Activated CD4-positive, alpha-beta T cell treated with anti-CD3 and anti-CD28 coated beads, Interleukin-2, Interleukin-4, amounts not matched to agents 100 ng/mL and 50 ng/mL, durations not matched to agents 16 hours and 8 hours (primary cell): ENCODE data around the gene AFF3.
"Not testable (repeated sequence)": the region's sequence is repeated elsewhere in the genome, so short reads cannot be mapped to it uniquely, and the experiment has no call there.

Experiments used
- DNase-seq: peaks from one replicate; pipeline ENCODE4 v3.0.0-alpha.2; 2020; ENCODE audit warnings: low spot score

AFF3 gene

DNA sequence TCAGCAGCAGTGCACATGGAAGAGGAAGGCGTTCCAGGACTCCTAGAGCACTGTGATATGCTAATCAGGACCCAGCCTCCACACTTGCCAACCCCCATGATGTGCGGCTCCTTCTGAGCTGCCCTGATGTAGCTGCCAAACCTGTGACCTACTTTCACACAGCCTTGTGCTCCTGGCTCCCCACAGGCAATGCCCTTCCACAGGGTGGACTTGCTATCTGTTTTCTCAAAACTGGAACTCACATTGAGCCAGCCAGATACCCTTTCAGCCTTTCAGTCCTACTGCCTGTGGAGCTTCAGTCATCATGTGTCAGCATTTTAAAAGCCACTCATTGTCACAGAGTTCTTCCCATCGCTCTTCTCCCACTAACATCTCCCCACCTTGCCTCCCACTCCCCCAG is 181.6 kb downstream of the AFF3 start:
- DNase-seq, result no peak

DNA sequence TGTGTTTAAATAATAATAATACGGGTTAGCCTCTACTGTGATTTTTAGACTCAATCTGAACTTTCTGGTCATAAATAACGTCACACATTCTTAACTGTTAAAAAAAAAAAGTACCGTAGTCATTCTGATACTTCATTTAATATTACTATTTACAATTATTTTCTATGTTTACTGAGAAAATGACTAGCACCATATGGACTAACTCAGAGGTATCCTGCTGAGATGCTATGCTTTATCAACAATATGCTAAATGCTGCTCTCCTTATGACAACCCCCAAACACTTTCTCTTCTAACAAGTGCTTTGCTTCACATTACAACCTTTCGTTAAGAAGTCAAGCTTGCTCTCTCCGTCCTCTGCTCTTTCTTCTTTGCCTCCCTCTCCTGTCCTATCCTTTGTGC is 182.1 kb downstream of the AFF3 start:
- DNase-seq, result no peak

DNA sequence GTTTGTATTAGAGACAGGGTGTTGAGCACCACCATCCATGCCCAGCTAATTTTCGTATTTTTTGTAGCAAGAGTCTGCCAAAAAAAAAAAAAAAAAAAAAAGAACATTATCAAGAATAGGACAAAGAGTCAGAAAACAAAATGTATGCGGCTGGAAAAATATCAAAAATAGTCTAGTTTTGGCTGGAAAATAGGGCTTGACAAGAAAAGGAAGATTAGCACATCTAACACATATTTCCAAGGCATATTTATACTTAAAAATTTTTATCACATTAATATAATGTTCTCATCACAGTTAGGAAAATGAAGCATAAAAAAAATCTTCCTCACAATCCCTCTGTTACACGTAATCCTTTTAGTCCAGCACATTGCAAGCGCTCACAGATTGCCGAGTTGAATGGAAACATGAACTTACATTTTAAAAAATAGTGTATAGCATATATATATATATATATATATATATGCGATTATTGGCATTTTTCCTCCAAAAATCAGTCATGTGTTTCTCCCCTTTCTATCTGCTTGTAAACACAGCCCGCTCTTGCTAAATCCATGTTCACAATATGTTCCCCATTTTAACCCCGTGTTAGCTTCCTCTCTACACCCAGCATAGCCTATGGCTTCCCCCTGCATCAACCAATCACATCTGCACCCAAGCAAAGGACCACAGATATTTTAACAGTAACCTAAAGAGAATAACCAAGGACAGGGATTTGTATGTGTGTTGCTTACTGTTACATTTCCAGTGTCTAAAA is 183.0 kb downstream of the AFF3 start:
- DNase-seq, result no peak

DNA sequence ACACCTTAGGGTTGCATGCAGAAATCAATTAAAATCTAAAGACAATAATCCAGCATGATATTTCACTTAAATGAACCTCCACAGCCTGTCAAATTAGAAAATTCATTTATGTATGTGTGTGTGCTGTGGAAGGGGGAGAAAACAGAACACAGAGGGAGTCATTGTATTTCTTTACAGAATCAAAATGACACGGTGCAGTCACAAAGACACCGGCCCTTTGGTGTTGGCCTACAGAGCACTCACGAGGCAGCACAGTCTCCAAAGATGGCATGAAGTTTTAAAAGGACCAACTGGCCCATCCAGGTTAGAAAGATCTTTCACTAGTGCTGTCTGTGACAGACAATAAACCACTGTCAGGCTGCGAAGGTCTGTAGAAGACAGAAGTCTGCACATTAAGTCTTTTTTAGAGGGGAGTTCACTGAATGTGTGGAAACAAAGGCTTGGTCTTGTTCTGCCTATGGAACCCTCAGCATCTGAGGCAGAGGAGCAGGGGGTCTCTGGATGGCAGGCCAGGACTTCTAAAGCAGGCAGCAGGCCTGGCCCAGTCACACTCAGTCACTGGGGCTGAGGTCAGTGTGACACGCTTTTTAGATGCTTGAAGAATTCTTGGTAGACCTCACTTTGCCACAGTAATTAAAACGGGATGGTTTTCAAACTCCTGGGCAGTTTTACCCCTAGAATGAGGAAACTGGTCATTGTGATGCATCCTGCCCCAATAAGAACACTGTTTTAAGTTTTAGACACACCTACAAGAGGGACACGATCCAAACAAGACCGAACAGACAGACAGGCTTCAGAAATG is 184.9 kb downstream of the AFF3 start:
- no peak for DNase-seq

DNA sequence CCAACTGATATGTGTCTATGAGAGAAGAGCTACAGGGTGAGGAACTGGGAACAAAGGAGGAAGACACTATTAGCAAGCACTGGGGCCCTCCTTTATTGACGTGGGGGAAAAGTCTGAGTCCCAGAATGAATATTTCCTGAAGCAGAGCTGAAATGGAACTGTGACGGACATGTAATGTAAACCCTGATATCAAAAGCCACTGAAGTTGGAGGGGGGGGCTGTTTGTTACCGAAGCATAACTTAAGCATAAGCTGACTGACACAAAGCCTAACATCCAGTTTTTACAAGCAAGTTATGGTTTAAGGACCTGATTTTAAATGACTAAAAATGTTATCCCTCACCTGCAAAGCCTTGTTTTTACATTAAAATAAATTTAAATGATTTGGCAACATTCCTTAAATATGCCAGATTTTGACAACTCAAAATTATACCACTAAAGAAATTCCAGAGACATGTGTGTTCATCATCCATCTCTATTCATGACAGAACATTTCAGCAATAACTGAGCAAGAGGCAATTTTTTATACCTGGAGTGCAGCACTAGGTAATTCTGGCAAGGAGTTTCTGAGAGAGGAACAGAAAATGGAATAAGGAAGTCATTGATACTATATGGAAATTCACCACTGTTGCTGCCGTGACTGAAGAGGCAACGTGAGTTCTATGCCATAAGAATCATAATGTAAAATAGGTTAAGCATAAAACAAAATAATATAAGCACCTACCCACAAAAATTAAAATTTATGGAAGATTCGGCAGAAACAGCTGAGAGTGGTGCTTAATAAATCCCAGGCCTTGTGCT is 186.0 kb downstream of the AFF3 start:
- DNase-seq, result no peak

DNA sequence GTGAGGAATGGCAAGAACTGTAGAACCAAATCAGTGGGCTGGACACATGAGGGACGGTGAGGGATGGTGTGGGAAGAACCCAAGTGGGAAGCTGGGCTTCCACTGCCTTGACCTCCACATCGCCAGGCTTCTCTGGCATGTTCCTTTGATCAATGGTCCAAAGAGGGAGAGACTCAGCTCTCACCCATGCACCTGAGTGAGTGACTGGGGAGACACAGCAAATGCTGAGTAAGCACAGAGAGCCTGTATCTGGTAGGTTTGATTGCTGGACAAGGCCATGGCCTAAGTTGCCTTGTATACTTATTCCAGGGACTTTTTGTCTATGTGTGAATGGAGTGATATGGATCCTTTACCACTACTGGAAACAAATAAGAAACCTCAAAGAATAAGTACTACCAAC is 188.6 kb downstream of the AFF3 start:
- no peak for DNase-seq

DNA sequence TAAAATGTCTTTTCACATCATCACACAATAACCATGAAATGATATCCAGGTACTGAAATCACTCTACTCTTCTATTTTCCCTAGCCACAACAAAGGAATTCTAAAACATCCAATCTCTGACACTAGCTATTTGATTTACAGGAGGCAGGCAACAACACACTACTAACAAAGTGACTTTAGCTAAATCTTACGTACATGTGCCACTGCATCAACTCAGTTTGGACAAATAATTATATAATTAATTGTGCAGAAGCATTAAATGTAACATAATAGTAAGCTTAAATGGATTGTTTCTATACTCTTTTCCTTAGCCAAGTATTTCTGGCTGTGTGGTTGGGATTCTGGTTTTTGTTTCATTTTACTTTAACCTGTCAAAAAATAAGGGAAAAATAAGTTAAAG is 192.4 kb downstream of the AFF3 start:
- DNase-seq, result no peak

DNA sequence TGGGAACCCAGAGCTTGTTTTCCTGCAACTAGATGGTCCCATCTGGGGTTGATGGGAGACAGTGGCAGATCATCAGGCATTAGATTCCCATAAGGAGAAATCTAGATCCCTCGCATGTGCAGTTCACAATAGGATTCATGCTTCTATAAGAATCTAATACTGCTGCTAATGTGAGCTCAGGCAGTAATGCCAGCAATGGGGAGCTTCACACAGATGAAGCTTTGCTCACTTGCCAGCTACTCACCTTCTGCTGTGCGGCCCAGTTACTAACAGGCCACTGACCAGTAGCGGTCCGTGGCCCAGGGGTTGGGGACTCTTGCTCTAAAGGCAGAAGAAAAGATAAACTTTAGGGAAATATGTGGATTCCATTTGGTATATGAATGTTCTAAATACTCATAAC is 192.9 kb downstream of the AFF3 start:
- no peak for DNase-seq

DNA sequence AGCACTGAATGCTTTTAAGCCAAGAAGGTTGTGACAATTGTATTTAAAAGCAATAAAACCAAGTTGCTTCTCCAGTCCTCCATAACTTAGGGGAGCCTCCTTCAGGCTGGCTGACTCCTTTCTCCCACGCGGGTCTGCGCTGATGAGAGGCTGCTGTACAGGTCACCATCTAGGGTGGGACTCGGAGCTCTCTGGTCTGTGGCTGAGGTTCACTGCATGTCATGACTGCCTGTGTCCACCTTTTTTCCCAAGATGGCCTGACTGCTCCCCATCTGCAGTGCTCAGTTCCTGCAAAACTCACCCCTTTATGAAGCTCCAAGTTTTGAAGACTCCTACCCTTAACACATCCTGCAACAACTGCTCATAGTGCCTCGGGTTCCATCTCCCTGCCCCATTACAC is 194.4 kb downstream of the AFF3 start:
- DNase-seq, result no peak

DNA sequence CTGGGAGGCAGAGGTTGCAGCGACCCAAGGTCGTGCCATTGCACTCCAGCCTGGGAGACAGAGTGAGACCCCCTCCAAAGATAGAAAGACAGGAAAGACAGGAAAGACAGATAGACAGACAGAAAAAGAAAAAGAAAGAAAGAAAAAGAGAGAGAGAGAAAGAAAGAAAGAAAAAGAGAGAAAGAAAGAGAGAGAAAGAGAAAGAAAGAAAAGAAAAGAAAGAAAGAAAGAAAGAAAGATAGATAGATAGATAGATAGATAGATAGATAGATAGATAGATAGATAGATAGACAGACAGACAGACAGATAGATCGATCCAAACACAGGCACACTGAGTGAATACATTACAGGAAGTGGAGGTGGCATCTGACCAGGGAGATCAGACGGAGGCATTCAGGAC is 195.0 kb downstream of the AFF3 start:
- not testable (repeated sequence) for DNase-seq

DNA sequence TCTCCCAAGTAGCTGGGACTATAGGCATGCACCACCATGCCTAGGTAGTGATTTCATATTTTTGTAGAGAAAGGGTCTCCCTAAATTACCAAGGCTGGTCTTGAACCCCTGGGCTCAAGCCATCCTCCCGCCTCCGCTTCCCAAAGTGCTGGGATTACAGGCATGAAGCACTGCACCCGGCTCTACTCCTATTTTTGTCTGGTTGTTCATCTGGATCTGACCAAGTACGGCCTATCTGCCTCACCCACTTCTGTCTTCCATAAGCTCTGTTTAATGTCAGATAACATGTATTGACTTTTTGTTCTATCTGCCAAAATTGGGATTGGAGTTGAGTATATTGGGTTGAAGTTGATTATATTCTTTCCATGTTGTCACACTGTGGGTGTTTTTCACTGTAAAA is 198.4 kb downstream of the AFF3 start:
- DNase-seq, result no peak

DNA sequence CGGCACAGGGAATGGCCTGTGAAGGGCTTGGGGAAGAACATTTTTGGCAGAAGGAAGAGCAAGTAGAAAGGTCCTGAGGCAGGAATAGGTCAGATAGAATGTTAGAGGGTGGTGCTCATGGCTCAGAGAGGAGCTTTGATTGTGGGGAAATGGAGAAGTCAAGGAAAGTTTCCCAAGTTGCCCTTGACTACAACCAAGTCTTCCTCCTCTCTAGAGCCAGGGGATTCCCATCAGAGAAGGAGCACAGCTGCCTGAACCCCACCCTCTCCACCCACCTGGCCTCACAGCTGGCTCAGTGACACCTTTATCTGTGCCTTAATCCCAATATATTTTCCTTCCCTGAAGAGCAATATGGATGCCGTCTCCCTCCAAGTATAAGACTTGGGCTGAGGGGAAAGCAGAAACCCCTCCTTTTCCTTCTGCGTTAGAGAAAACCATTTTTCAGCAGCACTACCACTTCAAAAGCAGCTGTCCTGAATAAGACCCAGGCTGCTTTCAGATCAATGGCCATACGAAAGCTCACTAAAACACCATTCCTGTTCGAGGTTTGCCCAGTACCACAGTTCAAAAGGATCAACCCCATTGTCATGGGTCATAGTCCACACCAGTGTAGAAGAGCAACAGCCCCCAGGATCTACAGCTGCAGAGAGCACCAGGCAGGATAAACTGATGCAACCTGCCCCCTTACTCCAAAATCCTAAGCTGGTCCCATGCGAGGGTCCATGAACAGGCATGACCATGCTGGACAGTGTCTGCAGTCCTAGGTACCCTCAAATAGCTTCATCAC is 199.6 kb downstream of the AFF3 start:
- no peak for DNase-seq

DNA sequence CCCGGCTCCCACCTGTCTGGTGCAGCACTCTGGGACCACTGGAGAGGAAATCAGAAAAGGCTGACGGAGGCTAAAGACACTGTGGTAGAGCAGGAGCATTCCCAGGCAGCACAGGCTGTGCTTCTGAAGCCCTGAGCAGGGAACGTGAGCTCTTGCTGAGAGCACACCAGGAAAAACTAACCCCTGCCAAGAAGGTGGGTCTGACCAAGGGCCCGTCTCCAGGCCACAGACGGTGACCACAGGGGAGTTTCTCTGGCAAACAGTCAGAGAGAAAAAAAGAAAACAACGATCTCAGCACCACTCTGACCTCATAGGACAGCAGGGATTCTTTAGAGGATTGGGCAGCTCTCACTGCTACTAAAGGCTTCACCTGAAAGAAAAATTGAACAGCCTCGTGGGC is 201.4 kb downstream of the AFF3 start:
- DNase-seq, result no peak

DNA sequence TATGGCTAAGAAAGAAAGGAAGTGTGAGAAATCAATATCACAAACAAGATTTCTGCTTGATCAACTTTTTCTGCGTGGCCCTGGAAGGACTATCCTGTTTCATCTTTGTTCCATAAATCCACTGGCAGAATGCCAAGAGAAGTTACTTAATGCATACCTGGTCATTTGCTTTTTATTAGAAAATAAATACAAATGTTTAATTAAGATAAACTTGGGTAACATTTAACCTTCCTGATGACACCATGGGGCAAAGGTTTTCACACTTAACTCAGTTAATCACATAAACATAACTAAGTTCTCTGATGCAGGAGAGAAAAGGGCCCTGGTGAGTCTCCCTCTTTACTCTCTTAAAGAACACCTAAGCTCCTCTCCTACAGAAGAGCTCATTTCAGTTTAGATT is 203.3 kb downstream of the AFF3 start:
- no peak for DNase-seq

DNA sequence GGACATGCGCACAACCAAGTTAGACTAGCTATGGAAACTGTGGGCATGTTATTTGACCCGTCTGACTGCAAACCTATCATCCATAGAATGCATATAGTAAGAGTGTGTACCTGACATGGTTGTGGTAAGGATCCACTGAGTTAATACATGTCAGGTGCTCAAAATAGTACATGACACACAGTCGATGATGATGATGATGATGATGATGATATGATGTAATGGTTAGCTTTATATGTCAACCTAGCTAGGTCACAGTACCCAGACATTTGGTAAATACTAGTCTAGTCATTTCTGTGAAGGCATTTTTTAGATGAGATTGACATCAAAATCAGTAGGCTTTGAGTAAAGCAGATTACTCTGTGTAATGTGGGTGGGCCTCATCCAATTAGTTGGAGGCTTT is 204.1 kb downstream of the AFF3 start:
- no peak for DNase-seq

DNA sequence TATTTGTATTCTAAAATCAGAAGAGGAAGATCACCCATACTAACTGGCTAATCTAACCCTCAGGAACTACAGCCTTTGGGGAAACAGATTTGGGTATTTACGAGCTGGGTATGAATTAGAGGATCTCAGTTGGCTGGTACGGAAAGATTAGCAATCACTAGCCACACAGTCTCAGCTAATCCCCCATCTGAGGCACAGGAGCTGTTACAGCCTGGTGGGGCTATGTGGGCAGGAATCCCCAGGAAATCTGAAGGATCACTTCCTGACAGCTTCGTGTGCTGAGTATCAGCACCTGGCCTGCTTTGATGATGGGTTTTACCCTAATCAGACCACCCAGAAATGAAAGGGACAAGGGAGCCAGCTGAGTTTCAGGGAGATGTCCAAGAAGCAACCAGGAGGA is 206.3 kb downstream of the AFF3 start:
- no peak for DNase-seq

DNA sequence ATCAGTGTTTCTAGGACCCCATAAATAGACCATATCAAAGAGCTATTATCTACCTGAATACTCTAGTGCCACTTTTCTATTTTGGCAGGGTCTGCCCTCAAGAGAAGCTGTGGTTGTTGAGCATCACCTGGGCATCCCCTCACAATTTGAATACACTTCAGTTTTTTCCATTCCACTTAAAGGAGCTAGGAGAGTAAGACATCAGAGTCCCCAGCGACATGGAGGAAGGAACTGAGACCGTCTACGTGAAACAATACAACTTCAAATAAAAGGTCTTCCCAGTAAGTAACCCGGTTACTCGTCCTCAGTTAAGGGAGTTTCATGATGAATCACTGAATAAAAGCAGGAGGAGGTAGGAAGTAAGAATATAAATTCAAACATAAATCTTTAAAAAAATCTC is 206.7 kb downstream of the AFF3 start:
- DNase-seq, result no peak

DNA sequence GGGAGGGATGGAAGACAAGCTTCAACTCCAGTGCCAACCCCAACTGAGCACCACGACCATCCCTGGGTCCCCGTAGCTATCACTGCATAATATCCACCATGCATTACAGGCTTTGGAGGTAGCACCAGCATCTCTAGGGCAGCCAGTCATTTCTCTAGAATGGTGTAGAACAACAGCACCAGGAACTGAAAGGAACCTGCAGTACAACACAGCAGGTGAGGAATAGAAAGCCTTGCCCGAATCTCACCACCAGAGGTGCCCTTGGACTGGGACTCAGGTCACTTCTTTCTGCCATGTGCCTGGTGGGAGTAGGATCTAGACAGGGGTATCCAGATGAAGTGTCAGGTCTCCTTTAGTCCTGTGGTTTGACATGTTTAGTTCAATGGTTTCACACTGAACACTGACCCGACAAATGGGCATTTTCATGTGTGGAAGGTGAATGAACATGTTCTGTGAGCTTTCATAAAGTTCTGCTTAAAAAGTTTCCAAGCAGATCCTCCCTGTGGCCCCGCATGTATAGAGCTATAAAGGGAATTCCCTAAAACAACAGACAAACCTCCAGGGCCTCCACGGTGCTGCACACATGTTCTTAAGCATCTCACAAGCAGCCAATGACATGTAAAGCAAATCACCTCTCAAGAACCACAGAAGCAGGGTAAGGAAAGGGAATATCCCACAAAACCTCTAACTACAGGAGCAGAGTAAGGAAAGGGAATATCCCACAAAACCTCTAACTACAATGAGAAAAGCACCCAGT is 208.3 kb downstream of the AFF3 start:
- no peak for DNase-seq

DNA sequence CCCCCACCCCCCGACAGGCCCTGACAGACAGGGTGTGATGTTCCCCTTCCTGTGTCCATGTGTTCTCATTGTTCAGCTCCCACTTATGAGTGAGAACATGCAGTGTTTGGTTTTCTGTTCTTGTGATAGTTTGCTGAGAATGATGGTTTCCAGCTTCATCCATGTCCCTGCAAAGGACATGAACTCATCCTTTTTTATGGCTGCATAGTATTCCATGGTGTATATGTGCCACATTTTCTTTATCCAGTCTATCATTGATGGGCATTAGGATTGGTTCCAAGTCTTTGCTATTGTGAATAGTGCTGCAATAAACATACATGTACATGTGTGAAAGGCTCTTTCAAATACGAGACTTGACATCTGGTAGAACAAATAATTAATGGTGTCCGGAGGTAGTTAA is 208.9 kb downstream of the AFF3 start:
- DNase-seq, result not testable (repeated sequence)

DNA sequence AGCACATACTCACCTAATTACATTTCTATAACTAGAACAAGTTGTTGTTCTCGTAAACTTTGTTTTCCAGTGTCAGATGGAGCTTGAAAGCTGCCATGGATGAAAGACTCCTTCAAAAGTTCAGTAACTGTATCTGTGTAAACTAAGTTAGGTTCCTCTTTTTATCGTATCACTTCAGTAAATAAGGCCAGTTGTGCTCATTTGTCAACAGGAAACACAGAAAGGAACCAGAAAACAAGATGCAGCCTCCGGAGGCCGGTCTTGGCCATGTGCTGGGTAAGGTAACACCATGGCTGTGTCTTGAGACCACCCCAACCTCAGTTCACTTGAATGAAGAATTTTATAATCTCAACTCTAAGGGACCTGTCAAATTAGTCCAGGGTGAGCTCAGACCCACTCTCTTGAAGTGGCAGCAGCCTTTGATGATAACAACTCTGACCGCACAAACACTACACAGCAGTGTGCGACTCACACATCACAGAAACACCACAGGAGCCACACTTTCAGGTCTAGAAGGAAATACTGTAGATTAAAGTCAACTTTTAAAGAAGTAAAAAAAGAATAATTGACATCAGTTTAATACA is 213.8 kb downstream of the AFF3 start:
- DNase-seq, result no peak

DNA sequence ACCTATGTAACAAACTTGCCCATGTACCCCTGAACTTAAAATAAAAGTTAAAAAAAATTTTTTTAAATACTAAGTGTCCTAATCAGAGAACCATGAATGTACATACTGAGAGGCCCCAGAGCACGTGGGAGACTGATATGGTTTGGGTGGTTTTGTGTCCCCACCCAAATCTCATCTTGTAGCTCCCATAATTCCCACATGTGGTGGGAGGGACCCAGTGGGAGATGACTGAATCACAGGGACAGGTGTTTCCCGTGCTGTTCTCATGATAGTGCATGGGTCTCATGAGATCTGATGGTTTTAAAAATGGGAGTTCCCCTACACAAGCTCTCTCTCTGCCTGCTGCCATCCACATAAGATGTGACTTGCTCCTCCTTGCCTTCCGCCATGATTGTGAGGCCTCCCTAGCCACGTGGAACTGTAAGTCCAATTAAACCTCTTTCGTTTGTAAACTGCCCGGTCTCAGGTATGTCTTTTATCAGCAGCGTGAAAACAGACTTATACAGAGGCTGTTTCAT is 214.6 kb downstream of the AFF3 start:
- DNase-seq, result not testable (repeated sequence)
